Psoas muscle (tissue), 8 donors: ENCODE results near the gene DMXL1. TPM values are rescaled to one million over a fixed set of nuclear protein-coding genes. Genes with fewer than 3 reads are reported as not detected.

Experiments
- ATAC-seq, 4 donors: fragments of 200-7000 bp; cut with Tn5 transposase; one replicate each; pipeline ENCODE4 v1.9.1; 2020; ENCODE audit warnings: moderate library complexity in 3 of 4, mild to moderate bottlenecking in 2 of 4
- DNase-seq, 2 donors: peaks; one replicate each; pipeline ENCODE4 v3.0.0-alpha.2; 2020
- H3K27ac ChIP-seq: fragments of 200-600 bp; one replicate; pipeline ENCODE4 v1.8.0; 2022
- H3K27me3 ChIP-seq, 3 donors: fragments of 200-600 bp in 1 of 3; one replicate each; pipeline versions ENCODE4 v1.6.1 to v1.8.0; 2013 to 2022; ENCODE audit warnings: low read length in 2 of 3, mild to moderate bottlenecking in 2 of 3, moderate library complexity in 1 of 3; ENCODE audit not compliant: insufficient read depth in 3 of 3
- H3K36me3 ChIP-seq, 2 donors: fragments of 200-600 bp in 1 of 2; one replicate each; pipeline versions ENCODE4 v1.6.1 to v1.8.0; 2013 to 2022; ENCODE audit warnings: low read depth in 1 of 2, mild to moderate bottlenecking in 1 of 2, moderate library complexity in 1 of 2; ENCODE audit not compliant: insufficient read depth in 1 of 2
- H3K4me1 ChIP-seq: fragments of 200-600 bp; one replicate; pipeline ENCODE4 v1.8.0; 2022
- H3K4me3 ChIP-seq: fragments of 200-600 bp; one replicate; pipeline ENCODE4 v1.8.0; 2022; ENCODE audit warnings: mild to moderate bottlenecking
- H3K9me3 ChIP-seq: fragments of 200-600 bp; one replicate; pipeline ENCODE4 v1.8.0; 2022
- WGBS, 3 donors: extraction: QIAGEN DNeasy Blood & Tissue Kit; methylation state at CpG; one replicate each; pipeline versions ENCODE4 v1.1.6 to v1.1.7; 2013; 5-methylcytosine and 5-hydroxymethylcytosine counted together
- intact Hi-C, 2 donors: fragments of 100-400 bp; cut with DNase I; formaldehyde crosslinking; loops; one replicate each; pipeline versions ENCODE4 v1.11.0 to v1.14.2; 2022
- polyA plus RNA-seq, 3 donors: library from polyadenylated mRNA; stranded (reverse); fragments of 200-250 nt; gene quantifications; one replicate each; pipeline ENCODE4 v1.2.3, GENCODE V29; 2013
- total RNA-seq, 4 donors: library from RNA; stranded (reverse); fragmentation: NEBNext Ultra II Directional in 2 of 4; extraction: Animal tissue kit (Norgen Biotek cat#: 25700) in 2 of 4; gene quantifications; one replicate each; pipeline versions ENCODE4 v1.2.1 to v1.2.4, GENCODE V29; 2021 to 2023
- TF ChIP-seq, protein P1 (sequence below): fragments of 200-600 bp; IDR thresholded peaks from one replicate; pipeline ENCODE4 v1.8.0; 2022; ENCODE audit warnings: antibody characterized with exemption
- donor health status: healthy with polysubstance abuse.
- donor health status: DM: no; HTN: no; CAD: no; lungs with moderate emphysema.
- donor health status: Bipolar disorder and iron deficiency.
- donor health status: healthy.
- donor health status: DM: yes; HTN: yes; CAD: no.
- donor health status: DM: no; HTN: no; CAD: no.
- donor health status: DM: no; HTN: no; CAD: no.
- donor health status: DM: yes; HTN: yes; CAD: no.

DMXL1 gene
- total and polyA plus RNA-seq, 7 donors, result 5.1 to 21.7 (median 15.7) TPM

DNA sequence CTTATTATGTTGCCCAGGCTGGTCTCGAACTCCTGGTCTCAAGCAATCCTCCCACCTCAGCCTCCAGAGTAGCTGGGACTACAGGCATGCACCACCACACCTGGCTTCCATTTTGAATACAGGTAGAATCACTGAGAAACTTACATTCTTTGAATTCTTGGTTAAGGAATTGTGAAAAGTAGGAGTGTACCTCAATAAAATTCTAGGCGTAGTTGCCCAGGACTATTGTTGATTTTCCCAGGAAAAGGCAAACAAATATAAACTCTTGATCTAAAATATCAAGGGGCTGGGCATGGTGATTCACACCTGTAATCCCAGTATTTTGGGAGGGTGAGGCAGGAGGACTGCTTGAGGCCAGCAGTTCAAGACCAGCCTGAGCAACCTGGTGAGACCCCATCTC, 16.8 kb upstream of the DMXL1 start:
- Histone ChIP-seq H3K27me3 (no peaks in the 10 kb centered on the region), H3K36me3 (no peaks in the 10 kb centered on the region), H3K4me1 (no peaks in the 10 kb centered on the region), H3K4me3 (no peak overlapping the region), H3K27ac (no peak overlapping the region), H3K9me3 (no peaks in the 10 kb centered on the region)
- DNase-seq, result no peak
- intact Hi-C loops, result no loop called here
- TF ChIP-seq, protein P1, sequence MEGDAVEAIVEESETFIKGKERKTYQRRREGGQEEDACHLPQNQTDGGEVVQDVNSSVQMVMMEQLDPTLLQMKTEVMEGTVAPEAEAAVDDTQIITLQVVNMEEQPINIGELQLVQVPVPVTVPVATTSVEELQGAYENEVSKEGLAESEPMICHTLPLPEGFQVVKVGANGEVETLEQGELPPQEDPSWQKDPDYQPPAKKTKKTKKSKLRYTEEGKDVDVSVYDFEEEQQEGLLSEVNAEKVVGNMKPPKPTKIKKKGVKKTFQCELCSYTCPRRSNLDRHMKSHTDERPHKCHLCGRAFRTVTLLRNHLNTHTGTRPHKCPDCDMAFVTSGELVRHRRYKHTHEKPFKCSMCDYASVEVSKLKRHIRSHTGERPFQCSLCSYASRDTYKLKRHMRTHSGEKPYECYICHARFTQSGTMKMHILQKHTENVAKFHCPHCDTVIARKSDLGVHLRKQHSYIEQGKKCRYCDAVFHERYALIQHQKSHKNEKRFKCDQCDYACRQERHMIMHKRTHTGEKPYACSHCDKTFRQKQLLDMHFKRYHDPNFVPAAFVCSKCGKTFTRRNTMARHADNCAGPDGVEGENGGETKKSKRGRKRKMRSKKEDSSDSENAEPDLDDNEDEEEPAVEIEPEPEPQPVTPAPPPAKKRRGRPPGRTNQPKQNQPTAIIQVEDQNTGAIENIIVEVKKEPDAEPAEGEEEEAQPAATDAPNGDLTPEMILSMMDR, result no peak
- 97 to 98% (median 97%) methylated on average over 2 of the region's 2 CpGs for WGBS, 3 donors
- ATAC-seq, result no peak

GRCh38 chr5:119055294-119055693, 15.6 kb upstream of the DMXL1 start:
- intact Hi-C loops, result no loop called here
- DNase-seq (no peak), ATAC-seq (no peak)
- Histone ChIP-seq H3K9me3 (no peaks in the 10 kb centered on the region), H3K27ac (no peak overlapping the region), H3K4me3 (no peak overlapping the region), H3K27me3 (no peaks in the 10 kb centered on the region), H3K36me3 (peaks cover 0 to 6% of the 10 kb centered on the region in 2 donors), H3K4me1 (no peaks in the 10 kb centered on the region)
- TF ChIP-seq, protein P1, result no peak
- WGBS, 3 donors, result 74 to 83% (median 75%) methylated on average over 2 of the region's 2 CpGs

DNA sequence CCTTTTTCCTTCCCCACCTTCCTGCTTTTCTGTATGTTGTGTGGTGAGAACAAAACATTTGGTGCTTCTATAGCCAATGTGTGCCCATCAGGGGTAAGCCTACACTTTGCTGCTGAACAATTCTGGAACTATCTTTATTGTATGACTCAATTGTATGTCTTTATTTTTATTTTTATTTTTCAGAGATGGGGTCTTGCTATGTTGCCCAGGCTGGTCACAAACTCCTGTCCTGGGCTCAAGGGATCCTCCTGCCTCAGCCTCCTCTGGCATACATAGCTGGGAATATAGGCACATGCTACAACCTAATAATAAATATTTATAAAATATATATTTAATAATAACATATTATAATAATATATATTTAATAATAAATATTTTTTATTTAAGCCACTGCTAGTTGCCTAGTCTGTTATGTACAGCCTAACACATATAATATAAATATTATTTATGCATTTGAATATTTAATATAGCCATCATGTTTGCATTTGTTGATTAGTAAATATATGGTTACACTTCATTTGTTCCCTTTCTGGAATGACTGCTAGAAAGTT, 11.8 kb upstream of the DMXL1 start:
- no peak for ATAC-seq
- H3K27me3 ChIP-seq, result no peaks in the 10 kb centered on the region
- intact Hi-C loops, result no loop called here
- DNase-seq, result no peak
- no peaks in the 10 kb centered on the region for H3K9me3 ChIP-seq
- no peaks in the 10 kb centered on the region for H3K4me1 ChIP-seq
- no peak overlapping the region for H3K27ac ChIP-seq
- TF ChIP-seq, protein P1, result no peak
- no peak overlapping the region for H3K4me3 ChIP-seq
- peaks cover 0 to 6% of the 10 kb centered on the region in 2 donors for H3K36me3 ChIP-seq

- H3K27me3 ChIP-seq, result no peaks in the 10 kb centered on the region
- intact Hi-C loops, result no loop called here
- H3K9me3 ChIP-seq, result no peaks in the 10 kb centered on the region
These were observed 11.1 kb upstream of the DMXL1 start for GRCh38 chr5:119059740-119060255.

More at GRCh38 chr5:119059740-119060255, 11.1 kb upstream of the DMXL1 start:
- TF ChIP-seq, protein P1, result no peak
- DNase-seq, result no peak
- Histone ChIP-seq H3K27ac (no peak overlapping the region), H3K4me1 (no peaks in the 10 kb centered on the region), H3K36me3 (peaks cover 0 to 6% of the 10 kb centered on the region in 2 donors), H3K4me3 (no peak overlapping the region)
- no peak for ATAC-seq
